HL-60 (cell line): Measurements from ENCODE around the gene KLC1.

Experiments used
- DNase-seq, 2 experiments: peaks; one replicate each; pipeline ENCODE4 v3.0.0-alpha.2; 2010 to 2020; ENCODE audit warnings: low read depth in 1 of 2, low spot score in 1 of 2
- H3K27ac ChIP-seq: fragments of 250-450 bp; sonication (Bioruptor Pico); replicated peaks from 2 replicates; pipeline ENCODE4 v1.5.1; 2020; ENCODE audit warnings: mild to moderate bottlenecking, moderate library complexity
- H3K27me3 ChIP-seq: fragments of 250-450 bp; sonication (Bioruptor Pico); 2 replicates; pipeline ENCODE4 v1.5.1; 2021; ENCODE audit warnings: mild to moderate bottlenecking, moderate library complexity; ENCODE audit not compliant: insufficient read depth, poor library complexity, severe bottlenecking
- H3K4me3 ChIP-seq: replicated peaks from 2 replicates; pipeline ENCODE4 v1.5.1; 2011; ENCODE audit warnings: mild to moderate bottlenecking, control low read depth, low read length; ENCODE audit not compliant: insufficient read depth
- GABPA ChIP-seq: IDR thresholded peaks from 2 replicates; pipeline ENCODE4 v1.6.1; 2012; ENCODE audit warnings: low read depth
- POLR2AphosphoS5 ChIP-seq: IDR thresholded peaks from 2 replicates; pipeline ENCODE4 v1.6.1; 2012; ENCODE audit warnings: low read depth
- SPI1 ChIP-seq: IDR thresholded peaks from 2 replicates; pipeline ENCODE4 v1.6.1; 2012; ENCODE audit warnings: low read depth, mild to moderate bottlenecking, borderline replicate concordance
- TF ChIP-seq, protein P1 (sequence below): IDR thresholded peaks from 2 replicates; pipeline ENCODE4 v1.6.1; 2012; ENCODE audit warnings: low read depth; ENCODE audit not compliant: insufficient replicate concordance
- TF ChIP-seq, protein P2 (sequence below): IDR thresholded peaks from one replicate; pipeline ENCODE4 v1.5.1; 2011; ENCODE audit warnings: low read length, control low read depth, inconsistent platforms; ENCODE audit not compliant: insufficient read depth

The KLC1 gene

DNA sequence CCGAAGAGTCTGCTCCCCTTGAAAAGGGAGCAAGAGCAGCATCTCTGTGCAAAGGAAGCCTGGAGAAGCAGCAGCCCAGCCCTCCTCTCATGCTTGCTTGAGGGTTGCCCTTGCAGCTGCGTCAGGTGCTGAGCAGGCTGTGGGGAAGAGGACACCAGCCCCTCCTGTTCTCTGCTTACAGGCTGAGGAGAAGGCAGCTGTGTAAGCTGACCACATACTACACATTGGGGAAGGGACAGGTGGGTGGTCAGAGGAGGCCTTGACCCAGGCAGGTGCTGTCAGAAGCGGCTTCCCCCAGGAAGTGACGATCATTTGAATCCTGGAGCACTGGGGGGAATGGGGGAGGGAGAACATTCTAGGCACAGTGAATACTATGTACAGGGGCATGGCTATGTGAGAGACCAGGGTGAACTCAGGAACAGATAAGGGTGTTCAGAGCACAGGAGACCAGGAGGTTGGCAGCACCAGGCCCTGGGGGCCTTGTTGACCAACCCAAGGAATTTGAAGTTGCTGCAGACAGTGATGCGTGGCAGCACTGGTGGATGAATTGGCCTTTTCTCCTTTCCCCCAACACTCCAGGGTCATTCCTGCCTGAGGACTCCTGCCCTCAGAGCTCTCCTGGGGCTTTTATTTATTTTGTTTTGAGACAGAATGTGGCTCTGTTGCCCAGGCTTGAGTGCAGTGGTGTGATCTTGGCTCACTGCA, 2.7 kb upstream of the KLC1 start:
- Histone ChIP-seq H3K27me3 (no peaks in the 10 kb centered on the region), H3K27ac (no peak overlapping the region), H3K4me3 (no peak overlapping the region)
- no peak for DNase-seq
- TF ChIP-seq SPI1 = no peak

DNA sequence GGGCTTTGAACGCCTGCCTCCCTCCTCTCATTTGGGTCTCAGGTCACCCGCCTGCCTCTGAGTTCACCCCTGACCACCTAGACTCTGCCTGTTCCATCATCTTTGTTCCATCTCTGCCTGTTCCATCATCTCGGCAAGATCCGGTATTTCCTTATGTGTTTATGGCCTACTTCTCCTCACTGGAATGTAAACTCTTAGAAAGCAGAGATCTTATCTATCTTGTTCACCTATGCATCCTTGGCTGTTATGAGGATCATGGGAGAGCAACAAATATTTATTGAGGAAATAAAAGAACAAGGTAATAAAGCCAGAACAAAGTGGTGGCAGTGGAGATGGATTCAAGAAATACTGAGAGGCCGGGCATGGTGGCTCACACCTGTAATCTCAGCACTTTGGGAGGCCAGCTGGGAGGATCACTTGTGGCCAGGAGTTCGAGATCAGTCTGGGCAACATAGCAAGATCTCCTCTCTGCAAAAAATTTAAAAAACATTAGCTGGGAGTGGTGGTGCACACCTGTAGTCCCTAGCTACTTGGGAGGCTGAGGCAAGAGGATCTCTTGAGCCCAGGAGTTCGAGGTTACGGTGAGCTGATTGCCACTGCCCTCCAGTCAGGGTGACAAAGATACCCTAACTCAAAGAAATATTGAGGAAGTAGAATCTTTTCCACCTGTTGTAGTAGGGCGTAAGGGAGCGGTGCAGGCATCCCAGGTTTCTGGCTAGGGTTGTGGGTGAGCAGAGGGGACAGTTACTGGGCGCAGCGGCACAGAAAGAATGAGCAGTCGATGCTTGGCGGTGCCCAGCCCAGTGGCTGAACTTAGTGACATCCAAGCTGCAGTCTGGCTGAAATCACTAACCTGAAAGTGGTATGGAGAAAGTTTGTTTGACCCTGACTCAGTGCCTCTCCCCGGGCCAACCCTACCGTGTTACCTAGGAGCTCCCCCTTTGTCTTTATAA, 1.7 kb upstream of the KLC1 start:
- Histone ChIP-seq H3K27me3 (no peaks in the 10 kb centered on the region), H3K4me3 (no peak overlapping the region), H3K27ac (no peak overlapping the region)
- no peak for TF ChIP-seq SPI1
- no peak for TF ChIP-seq POLR2AphosphoS5
- TF ChIP-seq, protein P1, sequence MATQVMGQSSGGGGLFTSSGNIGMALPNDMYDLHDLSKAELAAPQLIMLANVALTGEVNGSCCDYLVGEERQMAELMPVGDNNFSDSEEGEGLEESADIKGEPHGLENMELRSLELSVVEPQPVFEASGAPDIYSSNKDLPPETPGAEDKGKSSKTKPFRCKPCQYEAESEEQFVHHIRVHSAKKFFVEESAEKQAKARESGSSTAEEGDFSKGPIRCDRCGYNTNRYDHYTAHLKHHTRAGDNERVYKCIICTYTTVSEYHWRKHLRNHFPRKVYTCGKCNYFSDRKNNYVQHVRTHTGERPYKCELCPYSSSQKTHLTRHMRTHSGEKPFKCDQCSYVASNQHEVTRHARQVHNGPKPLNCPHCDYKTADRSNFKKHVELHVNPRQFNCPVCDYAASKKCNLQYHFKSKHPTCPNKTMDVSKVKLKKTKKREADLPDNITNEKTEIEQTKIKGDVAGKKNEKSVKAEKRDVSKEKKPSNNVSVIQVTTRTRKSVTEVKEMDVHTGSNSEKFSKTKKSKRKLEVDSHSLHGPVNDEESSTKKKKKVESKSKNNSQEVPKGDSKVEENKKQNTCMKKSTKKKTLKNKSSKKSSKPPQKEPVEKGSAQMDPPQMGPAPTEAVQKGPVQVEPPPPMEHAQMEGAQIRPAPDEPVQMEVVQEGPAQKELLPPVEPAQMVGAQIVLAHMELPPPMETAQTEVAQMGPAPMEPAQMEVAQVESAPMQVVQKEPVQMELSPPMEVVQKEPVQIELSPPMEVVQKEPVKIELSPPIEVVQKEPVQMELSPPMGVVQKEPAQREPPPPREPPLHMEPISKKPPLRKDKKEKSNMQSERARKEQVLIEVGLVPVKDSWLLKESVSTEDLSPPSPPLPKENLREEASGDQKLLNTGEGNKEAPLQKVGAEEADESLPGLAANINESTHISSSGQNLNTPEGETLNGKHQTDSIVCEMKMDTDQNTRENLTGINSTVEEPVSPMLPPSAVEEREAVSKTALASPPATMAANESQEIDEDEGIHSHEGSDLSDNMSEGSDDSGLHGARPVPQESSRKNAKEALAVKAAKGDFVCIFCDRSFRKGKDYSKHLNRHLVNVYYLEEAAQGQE = no peak
- TF ChIP-seq, protein P2, sequence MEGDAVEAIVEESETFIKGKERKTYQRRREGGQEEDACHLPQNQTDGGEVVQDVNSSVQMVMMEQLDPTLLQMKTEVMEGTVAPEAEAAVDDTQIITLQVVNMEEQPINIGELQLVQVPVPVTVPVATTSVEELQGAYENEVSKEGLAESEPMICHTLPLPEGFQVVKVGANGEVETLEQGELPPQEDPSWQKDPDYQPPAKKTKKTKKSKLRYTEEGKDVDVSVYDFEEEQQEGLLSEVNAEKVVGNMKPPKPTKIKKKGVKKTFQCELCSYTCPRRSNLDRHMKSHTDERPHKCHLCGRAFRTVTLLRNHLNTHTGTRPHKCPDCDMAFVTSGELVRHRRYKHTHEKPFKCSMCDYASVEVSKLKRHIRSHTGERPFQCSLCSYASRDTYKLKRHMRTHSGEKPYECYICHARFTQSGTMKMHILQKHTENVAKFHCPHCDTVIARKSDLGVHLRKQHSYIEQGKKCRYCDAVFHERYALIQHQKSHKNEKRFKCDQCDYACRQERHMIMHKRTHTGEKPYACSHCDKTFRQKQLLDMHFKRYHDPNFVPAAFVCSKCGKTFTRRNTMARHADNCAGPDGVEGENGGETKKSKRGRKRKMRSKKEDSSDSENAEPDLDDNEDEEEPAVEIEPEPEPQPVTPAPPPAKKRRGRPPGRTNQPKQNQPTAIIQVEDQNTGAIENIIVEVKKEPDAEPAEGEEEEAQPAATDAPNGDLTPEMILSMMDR = no peak
- no peak for TF ChIP-seq GABPA
- no peak for DNase-seq

DNA sequence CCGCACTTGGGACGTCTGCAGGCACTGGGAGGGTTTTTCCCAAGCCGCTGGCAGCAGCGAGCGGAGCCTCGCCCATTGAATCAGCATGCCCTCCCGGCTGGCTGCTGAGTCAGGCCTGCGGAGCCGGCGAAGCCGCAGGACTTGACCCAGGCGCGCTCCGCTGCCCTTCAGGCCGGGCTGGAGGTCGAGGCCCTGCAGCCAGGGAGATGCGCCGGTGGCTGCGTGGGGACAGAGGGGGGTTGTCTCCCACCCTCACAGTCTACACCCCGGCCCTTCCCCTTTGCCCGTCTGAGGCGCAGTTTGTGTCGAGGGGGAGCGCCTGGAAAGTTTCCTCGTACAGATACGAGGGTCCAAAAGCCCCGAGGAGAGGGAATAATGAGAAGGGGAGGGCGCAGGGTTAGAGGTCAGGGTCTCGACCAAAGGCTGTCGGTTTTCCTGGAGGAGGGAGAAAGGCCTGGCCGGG, 759 bp upstream of the KLC1 start:
- DNase-seq = no peak

More for the DNA sequence above, 759 bp upstream of the KLC1 start:
- no peaks in the 10 kb centered on the region for H3K27me3 ChIP-seq
- no peak for TF ChIP-seq GABPA
- TF ChIP-seq, protein P1 = no peak
- no peak for TF ChIP-seq POLR2AphosphoS5
- TF ChIP-seq, protein P2 = no peak
- TF ChIP-seq SPI1 = no peak
- H3K4me3 ChIP-seq = peak overlapping the region; percentile 98
- peak overlapping the region; percentile 83 for H3K27ac ChIP-seq
